Measurements from ENCODE around the gene THAP4. TPM values are rescaled to one million over a fixed set of nuclear protein-coding genes. Genes with fewer than 3 reads are reported as not detected.

THAP4 gene
- total RNA-seq, 1 donor, result 43.4 TPM

DNA sequence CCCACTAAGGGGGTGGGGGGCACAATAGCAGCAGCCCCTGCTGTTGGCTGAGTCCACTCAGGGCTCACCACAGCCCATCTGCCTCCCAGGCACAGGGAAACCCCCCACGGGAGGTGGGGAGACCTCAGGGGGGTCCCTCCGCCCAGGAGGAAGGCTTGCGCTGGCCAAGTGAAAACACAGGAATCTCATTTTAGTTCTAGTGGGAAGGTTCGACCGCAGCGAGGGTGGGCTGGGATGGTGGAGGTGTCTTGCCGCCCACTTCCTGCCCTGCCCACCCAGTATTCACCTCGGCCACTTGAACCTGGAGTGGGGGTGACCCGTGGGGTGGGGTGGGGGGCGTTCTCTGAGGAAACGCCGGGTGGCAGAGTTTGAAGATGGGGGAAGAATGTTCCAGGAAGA lies 85.4 kb downstream of the THAP4 start:
- Histone ChIP-seq H4K20me1 (ENCODE audit: insufficient read depth, low read length) (no peaks in the 10 kb centered on the region), H3K27ac (ENCODE audit: low read depth, low read length) (no peak overlapping the region), H3K4me1 (ENCODE audit: insufficient read depth, low read length) (peaks cover 37% of the 10 kb centered on the region), H3K79me2 (ENCODE audit: insufficient read depth, low read length) (no peaks in the 10 kb centered on the region), H2AFZ (ENCODE audit: low read length) (no peak overlapping the region), H3K9me3 (ENCODE audit: low read depth, low read length) (no peaks in the 10 kb centered on the region), H3K4me2 (ENCODE audit: insufficient read depth, low read length) (no peak overlapping the region), H3K4me3 (ENCODE audit: insufficient read depth, low read length) (no peak overlapping the region), H3K36me3 (ENCODE audit: insufficient read depth, low read length) (no peaks in the 10 kb centered on the region), H3K27me3 (ENCODE audit: insufficient read depth, low read length) (peaks cover 2% of the 10 kb centered on the region)
- TF ChIP-seq, protein P1, sequence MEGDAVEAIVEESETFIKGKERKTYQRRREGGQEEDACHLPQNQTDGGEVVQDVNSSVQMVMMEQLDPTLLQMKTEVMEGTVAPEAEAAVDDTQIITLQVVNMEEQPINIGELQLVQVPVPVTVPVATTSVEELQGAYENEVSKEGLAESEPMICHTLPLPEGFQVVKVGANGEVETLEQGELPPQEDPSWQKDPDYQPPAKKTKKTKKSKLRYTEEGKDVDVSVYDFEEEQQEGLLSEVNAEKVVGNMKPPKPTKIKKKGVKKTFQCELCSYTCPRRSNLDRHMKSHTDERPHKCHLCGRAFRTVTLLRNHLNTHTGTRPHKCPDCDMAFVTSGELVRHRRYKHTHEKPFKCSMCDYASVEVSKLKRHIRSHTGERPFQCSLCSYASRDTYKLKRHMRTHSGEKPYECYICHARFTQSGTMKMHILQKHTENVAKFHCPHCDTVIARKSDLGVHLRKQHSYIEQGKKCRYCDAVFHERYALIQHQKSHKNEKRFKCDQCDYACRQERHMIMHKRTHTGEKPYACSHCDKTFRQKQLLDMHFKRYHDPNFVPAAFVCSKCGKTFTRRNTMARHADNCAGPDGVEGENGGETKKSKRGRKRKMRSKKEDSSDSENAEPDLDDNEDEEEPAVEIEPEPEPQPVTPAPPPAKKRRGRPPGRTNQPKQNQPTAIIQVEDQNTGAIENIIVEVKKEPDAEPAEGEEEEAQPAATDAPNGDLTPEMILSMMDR (IDR thresholded peaks at IDR 0.05; ENCODE audit: extremely low read depth, low read depth, low read length), result no peak
- DNase-seq (ENCODE audit: insufficient read length, low spot score, missing footprints), result no peak

DNA sequence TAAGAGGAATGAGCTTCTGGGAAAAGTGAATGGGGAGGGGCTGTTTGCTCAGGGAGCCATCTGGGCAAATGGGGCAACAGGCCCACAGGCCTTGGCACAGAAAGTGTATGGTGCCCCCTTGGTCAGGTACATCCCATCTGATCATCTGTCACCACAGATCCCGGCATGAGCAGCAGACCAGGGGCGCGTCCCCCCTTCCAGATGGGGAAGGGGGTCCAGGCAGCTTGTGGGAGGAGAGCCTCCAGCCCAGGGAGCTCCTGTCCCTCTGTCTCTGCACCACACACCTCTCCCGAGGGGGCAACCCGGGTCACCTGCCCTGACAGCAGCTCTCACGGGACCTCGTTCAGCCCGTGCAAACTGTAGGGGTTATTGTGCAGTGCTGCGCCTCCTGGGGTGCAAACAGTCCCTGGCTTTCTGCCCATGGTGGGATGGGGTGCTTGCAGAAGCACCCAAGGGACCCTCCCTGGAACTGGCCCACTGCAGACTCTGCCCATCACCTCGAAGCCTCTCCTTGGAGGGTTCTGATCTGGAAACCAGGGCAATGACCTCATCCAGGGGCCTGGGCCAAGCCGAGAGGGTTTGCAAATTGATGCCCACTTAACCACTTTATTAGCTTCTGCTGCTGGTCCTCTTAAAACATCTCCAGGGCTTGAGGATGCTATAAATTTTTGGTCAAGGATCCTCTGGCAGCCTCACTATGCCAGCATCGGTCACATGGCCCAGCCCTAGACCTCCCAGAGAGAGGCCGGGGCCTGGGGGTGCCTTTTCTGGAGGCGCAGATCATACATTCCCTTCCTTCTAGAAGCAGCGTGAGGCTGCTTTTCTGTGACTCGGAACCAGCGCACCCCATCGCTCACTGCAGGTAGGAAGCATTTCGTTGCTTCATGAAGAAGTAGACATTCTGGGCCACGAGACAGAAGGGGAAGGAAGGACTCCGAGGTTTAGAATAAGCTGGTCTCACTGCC lies 86.1 kb downstream of the THAP4 start:
- no peaks in the 10 kb centered on the region for H3K36me3 ChIP-seq (ENCODE audit: insufficient read depth, low read length)

DNA sequence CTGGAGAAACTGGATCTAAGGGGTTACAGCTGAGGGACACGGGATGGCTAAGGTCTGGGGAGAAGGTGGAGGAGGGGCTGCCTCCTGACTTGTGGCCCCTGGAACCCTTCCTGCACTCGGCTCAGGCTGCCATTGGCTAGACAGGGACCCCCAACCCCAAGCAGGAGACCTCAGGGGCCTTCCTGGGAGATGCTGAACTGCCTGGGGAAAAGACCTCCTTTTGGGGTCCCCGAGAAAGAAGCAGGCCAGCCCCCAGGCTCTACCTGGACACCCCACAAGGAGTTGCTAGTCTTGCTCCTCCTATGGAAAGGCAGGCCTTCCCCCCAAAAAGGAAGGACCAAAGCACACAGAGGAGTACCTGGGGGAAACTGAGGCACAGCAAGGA lies 88.5 kb downstream of the THAP4 start:
- Histone ChIP-seq H3K4me2 (ENCODE audit: insufficient read depth, low read length) (no peak overlapping the region), H3K36me3 (ENCODE audit: insufficient read depth, low read length) (no peaks in the 10 kb centered on the region), H3K9me3 (ENCODE audit: low read depth, low read length) (no peaks in the 10 kb centered on the region), H3K79me2 (ENCODE audit: insufficient read depth, low read length) (no peaks in the 10 kb centered on the region), H3K4me1 (ENCODE audit: insufficient read depth, low read length) (peaks cover 66% of the 10 kb centered on the region), H3K27ac (ENCODE audit: low read depth, low read length) (no peak overlapping the region), H2AFZ (ENCODE audit: low read length) (no peak overlapping the region), H3K4me3 (ENCODE audit: insufficient read depth, low read length) (no peak overlapping the region), H3K27me3 (ENCODE audit: insufficient read depth, low read length) (no peaks in the 10 kb centered on the region), H4K20me1 (ENCODE audit: insufficient read depth, low read length) (no peaks in the 10 kb centered on the region)
- DNase-seq (ENCODE audit: insufficient read length, low spot score, missing footprints), result no peak
- TF ChIP-seq, protein P1 (IDR thresholded peaks at IDR 0.05; ENCODE audit: extremely low read depth, low read depth, low read length), result no peak

More for the DNA sequence above, 86.1 kb downstream of the THAP4 start:
- Histone ChIP-seq H3K27me3 (ENCODE audit: insufficient read depth, low read length) (peaks cover 2% of the 10 kb centered on the region), H2AFZ (ENCODE audit: low read length) (no peak overlapping the region), H3K4me2 (ENCODE audit: insufficient read depth, low read length) (no peak overlapping the region), H4K20me1 (ENCODE audit: insufficient read depth, low read length) (no peaks in the 10 kb centered on the region), H3K9me3 (ENCODE audit: low read depth, low read length) (no peaks in the 10 kb centered on the region), H3K4me3 (ENCODE audit: insufficient read depth, low read length) (no peak overlapping the region), H3K79me2 (ENCODE audit: insufficient read depth, low read length) (no peaks in the 10 kb centered on the region), H3K27ac (ENCODE audit: low read depth, low read length) (no peak overlapping the region), H3K4me1 (ENCODE audit: insufficient read depth, low read length) (peaks cover 44% of the 10 kb centered on the region)
- peak; percentile 77 for DNase-seq (ENCODE audit: insufficient read length, low spot score, missing footprints)
- TF ChIP-seq, protein P1 (IDR thresholded peaks at IDR 0.05; ENCODE audit: extremely low read depth, low read depth, low read length), result no peak

DNA sequence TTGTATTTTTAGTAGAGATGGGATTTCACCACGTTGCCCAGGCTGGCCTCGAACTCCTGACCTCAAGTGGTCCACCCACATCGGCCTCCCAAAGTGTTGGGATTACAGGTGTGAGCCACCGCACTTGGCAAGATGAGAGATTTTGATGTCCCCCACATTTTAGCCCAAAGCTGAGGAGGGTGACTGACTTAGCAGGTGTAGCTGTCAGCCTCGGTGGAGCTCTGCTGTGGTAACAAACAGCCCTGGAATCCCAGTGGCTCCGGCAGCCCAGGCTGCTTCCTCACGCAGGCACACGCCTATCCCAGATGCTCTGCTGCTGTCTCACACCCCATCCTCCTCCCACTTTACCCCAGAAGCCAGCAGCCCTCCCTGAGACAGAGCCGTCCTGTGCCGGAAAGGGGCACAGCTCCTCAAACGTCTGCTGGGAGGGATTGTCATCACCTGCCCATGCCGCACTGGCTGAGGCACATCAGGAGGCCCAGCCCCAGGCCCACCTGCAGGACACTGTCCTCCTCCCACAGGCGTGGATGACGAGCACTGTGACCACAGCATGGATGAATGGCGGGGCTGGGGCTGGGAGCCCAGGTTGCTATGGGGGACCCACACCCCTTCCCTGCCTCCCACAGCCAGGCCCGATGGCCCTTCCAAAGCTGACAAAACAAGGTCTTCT lies 89.0 kb downstream of the THAP4 start:
- peak overlapping the region; percentile 58 for H3K4me2 ChIP-seq (ENCODE audit: insufficient read depth, low read length)
- H3K4me1 ChIP-seq (ENCODE audit: insufficient read depth, low read length), result peaks cover 66% of the 10 kb centered on the region
- TF ChIP-seq, protein P1 (IDR thresholded peaks at IDR 0.05; ENCODE audit: extremely low read depth, low read depth, low read length), result no peak
- H4K20me1 ChIP-seq (ENCODE audit: insufficient read depth, low read length), result no peaks in the 10 kb centered on the region
- no peak overlapping the region for H2AFZ ChIP-seq (ENCODE audit: low read length)
- DNase-seq (ENCODE audit: insufficient read length, low spot score, missing footprints), result peak; percentile 65
- peak overlapping the region; percentile 55 for H3K27ac ChIP-seq (ENCODE audit: low read depth, low read length)
- no peaks in the 10 kb centered on the region for H3K9me3 ChIP-seq (ENCODE audit: low read depth, low read length)
- no peaks in the 10 kb centered on the region for H3K27me3 ChIP-seq (ENCODE audit: insufficient read depth, low read length)
- no peak overlapping the region for H3K4me3 ChIP-seq (ENCODE audit: insufficient read depth, low read length)
- H3K79me2 ChIP-seq (ENCODE audit: insufficient read depth, low read length), result no peaks in the 10 kb centered on the region
- H3K36me3 ChIP-seq (ENCODE audit: insufficient read depth, low read length), result no peaks in the 10 kb centered on the region

Data from osteoblast (primary cell).